HepG2 (cell line): ENCODE results near the gene CAPN12. TPM values are rescaled to one million over a fixed set of nuclear protein-coding genes. Genes with fewer than 3 reads are reported as not detected.

ENCODE experiments used
- ARID2 ChIP-seq: sonication (generic); formaldehyde crosslinking; IDR thresholded peaks from 2 replicates; pipeline ENCODE4 v1.8.1; 2022; ENCODE audit warnings: mild to moderate bottlenecking, missing genetic modification reagents, borderline replicate concordance
- BRCA1 ChIP-seq: sonication (generic); formaldehyde crosslinking; IDR thresholded peaks from 2 replicates; pipeline ENCODE4 v1.4.0; 2020; ENCODE audit warnings: missing genetic modification reagents
- CHCHD3 ChIP-seq: sonication (generic); formaldehyde crosslinking; IDR thresholded peaks from 2 replicates; pipeline ENCODE4 v1.8.0; 2022; ENCODE audit warnings: mild to moderate bottlenecking, missing genetic modification reagents, moderate library complexity
- FOSL1 ChIP-seq: sonication (generic); formaldehyde crosslinking; IDR thresholded peaks from 2 replicates; pipeline ENCODE4 v1.9.0; 2021; ENCODE audit warnings: missing genetic modification reagents, borderline replicate concordance
- JUND ChIP-seq: sonication (generic); formaldehyde crosslinking; IDR thresholded peaks from 2 replicates; pipeline ENCODE4 v1.8.0; 2022; ENCODE audit warnings: mild to moderate bottlenecking, missing genetic modification reagents
- MYC ChIP-seq: sonication (generic); formaldehyde crosslinking; IDR thresholded peaks from 2 replicates; pipeline ENCODE4 v1.9.0; 2021; ENCODE audit warnings: missing genetic modification reagents, borderline replicate concordance
- PAXIP1 ChIP-seq: sonication (generic); formaldehyde crosslinking; conservative IDR thresholded peaks from 2 replicates; pipeline ENCODE4 v1.4.0; 2020; ENCODE audit warnings: mild to moderate bottlenecking, missing genetic modification reagents, moderate library complexity
- SCMH1 ChIP-seq: sonication (generic); formaldehyde crosslinking; IDR thresholded peaks from 2 replicates; pipeline ENCODE4 v1.9.0; 2021; ENCODE audit warnings: missing genetic modification reagents, mild to moderate bottlenecking, borderline replicate concordance
- WIZ ChIP-seq: sonication (generic); formaldehyde crosslinking; IDR thresholded peaks from 2 replicates; pipeline ENCODE4 v1.5.1; 2020; ENCODE audit warnings: mild to moderate bottlenecking, missing genetic modification reagents
- ZBTB25 ChIP-seq: IDR thresholded peaks from 2 replicates; pipeline ENCODE4 v1.6.1; 2018; ENCODE audit warnings: missing genetic modification reagents
- ZBTB8A ChIP-seq: sonication (generic); formaldehyde crosslinking; IDR thresholded peaks from 2 replicates; pipeline ENCODE4 v1.4.0; 2020; ENCODE audit warnings: mild to moderate bottlenecking, low read depth, missing genetic modification reagents, borderline replicate concordance
- ZMAT3 ChIP-seq: sonication (generic); formaldehyde crosslinking; conservative IDR thresholded peaks from 2 replicates; pipeline ENCODE4 v1.7.0; 2021; ENCODE audit warnings: missing genetic modification reagents
- ZMAT5 ChIP-seq: sonication (generic); formaldehyde crosslinking; IDR thresholded peaks from 2 replicates; pipeline ENCODE4 v1.5.0; 2020; ENCODE audit warnings: mild to moderate bottlenecking, low read depth, missing genetic modification reagents, borderline replicate concordance
- ZNF749 ChIP-seq: sonication (generic); formaldehyde crosslinking; IDR thresholded peaks from 2 replicates; pipeline ENCODE4 v1.8.0; 2022; ENCODE audit warnings: mild to moderate bottlenecking, missing genetic modification reagents, moderate library complexity, borderline replicate concordance
- ZNF784 ChIP-seq: sonication (generic); formaldehyde crosslinking; IDR thresholded peaks from 2 replicates; pipeline ENCODE4 v1.5.1; 2020; ENCODE audit warnings: missing genetic modification reagents, mild to moderate bottlenecking, borderline replicate concordance
- ZNF891 ChIP-seq: sonication (generic); formaldehyde crosslinking; IDR thresholded peaks from 2 replicates; pipeline ENCODE4 v1.5.0; 2020; ENCODE audit warnings: mild to moderate bottlenecking, missing genetic modification reagents
- ZUFSP ChIP-seq: sonication (generic); formaldehyde crosslinking; IDR thresholded peaks from 2 replicates; pipeline ENCODE4 v1.9.0; 2021; ENCODE audit warnings: missing genetic modification reagents, mild to moderate bottlenecking, borderline replicate concordance
- polyA plus RNA-seq, 8 experiments: library from polyadenylated mRNA; depleted of rRNA in 3 of 8; stranded (reverse) in 7 of 8; unstranded in 1 of 8; fragments of >200 nt; fragmentation: Illumina TruSeq in 4 of 8; extraction: Trizol in 4 of 8; gene quantifications; 2 replicates each; pipeline versions ENCODE4 v1.2.1 to v1.2.3, GENCODE V29; 2011 to 2016; ENCODE audit warnings: low read depth in 4 of 8, missing spikeins in 1 of 8, mixed read lengths in 1 of 8; ENCODE audit not compliant: insufficient read depth in 1 of 8
- total RNA-seq, 5 experiments: library from RNA; depleted of rRNA; stranded (reverse); fragments of >200 nt; fragmentation: Illumina TruSeq; extraction: Trizol; gene quantifications; 2 replicates each; pipeline ENCODE4 v1.2.3, GENCODE V29; 2016; ENCODE audit warnings: low read depth in 1 of 5

The CAPN12 gene
- total and polyA plus RNA-seq, 2 of the 13 experiments (the other 11 are each of a cell fraction or from before 2014, with no cell fraction given), result 1.6 to 13.6 TPM

GRCh38 chr19:38693380-38694223, 50.7 kb downstream of the CAPN12 start (continued):
- no peak for TF ChIP-seq ZUFSP (CRISPR knock-in tag)
- TF ChIP-seq PAXIP1 (CRISPR knock-in tag), result 0 out of 2 replicates have a peak, but pooled peaks have one; percentile 25
- no peak for TF ChIP-seq ZMAT3
- TF ChIP-seq ZBTB25 (CRISPR knock-in tag), result no peak
- no peak for TF ChIP-seq ZNF891 (CRISPR knock-in tag)
- no peak for TF ChIP-seq CHCHD3 (CRISPR knock-in tag)
- TF ChIP-seq BRCA1, result no peak
- TF ChIP-seq MYC (CRISPR knock-in tag), result no peak
- no peak for TF ChIP-seq ZMAT5 (CRISPR knock-in tag)
- TF ChIP-seq FOSL1, result no peak
- peak; percentile 46; the same call in 1 of the 2 replicates for TF ChIP-seq JUND (CRISPR knock-in tag)
- no peak for TF ChIP-seq SCMH1
- no peak for TF ChIP-seq ARID2 (CRISPR knock-in tag)
- no peak for TF ChIP-seq WIZ (CRISPR knock-in tag)
- TF ChIP-seq ZNF784, result no peak
- no peak for TF ChIP-seq ZNF749 (CRISPR knock-in tag)
- no peak for TF ChIP-seq ZBTB8A (CRISPR knock-in tag)
